HG03342 (cell line): ENCODE measurements around the gene ZCCHC14.
A peak's percentile ranks its signal among the peaks of the same experiment; 100 is the strongest.

Source experiments
- ATAC-seq: cut with Tn5 transposase; IDR thresholded peaks from one replicate; pipeline ENCODE4 v1.9.1; 2021; ENCODE audit warnings: mild to moderate bottlenecking, moderate library complexity; ENCODE audit not compliant: unreplicated experiment

ZCCHC14 gene

DNA sequence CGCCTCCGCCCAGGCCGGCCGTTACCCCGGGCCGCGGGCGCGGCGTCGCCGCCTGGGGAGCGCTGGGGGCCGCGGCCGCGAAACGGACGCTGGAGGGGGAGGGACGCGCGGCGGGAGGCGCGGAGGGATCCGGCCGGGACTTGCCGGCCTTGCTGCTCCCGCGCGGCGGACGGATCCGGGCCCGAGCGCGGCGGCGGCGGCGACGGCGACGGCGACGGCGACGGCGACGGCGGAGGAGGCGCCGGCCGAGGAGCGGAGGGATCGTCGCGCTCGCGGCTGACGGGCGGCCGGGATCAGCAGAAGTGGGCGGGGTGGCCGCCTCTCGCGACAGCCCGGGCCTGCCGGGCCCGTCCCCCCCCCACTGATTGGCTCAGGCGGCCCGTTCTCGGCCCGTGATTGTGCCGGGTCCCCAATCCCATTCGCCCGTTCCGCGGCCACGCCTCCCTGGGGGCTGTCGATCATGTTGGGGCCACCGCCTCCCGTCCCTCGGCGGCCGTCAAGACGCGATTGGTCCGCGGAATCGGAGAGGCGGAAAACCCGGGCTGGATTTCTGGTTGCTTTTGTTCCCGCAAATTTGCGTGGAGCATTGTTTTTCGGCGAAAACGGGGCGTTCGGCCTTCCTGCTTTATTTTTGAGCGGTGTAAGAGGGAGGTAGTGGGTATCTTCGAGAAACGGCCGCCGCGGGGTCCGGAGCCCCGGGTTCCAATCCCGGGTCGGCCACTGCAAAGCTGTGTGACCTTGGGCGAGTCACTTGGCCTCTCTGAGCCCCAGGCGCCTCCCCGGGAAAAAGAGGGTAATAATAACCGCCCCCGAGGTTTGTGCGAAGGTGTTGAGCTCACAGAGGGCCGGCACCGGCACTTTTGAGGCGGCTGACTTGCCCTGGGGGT, at the start of gene ZCCHC14:
Gene ZCCHC14, minus strand, starts transcription at position 304 of the 887 bp plus-strand sequence. CDS start 786 bp downstream, outside the sequence.
- peak; percentile 76 for ATAC-seq

DNA sequence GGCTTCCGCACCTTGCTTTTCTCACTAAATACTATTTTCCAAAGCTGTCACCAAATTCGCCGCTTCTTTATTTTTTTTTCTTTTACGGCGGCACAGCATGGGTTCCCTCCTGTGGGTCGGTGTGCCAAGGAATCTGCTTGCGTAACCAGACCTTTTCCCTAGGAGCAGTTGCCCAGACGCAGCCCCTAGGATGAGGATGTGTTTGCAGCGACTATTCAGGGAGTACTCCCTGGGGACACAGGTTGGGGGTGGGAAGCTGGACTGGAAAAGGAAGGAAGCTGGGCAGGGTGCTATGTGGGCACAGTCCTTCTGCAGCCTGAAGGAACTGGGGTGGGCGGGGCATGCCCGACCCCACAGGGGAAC, 49.0 kb upstream of the ZCCHC14 start:
- no peak for ATAC-seq

DNA sequence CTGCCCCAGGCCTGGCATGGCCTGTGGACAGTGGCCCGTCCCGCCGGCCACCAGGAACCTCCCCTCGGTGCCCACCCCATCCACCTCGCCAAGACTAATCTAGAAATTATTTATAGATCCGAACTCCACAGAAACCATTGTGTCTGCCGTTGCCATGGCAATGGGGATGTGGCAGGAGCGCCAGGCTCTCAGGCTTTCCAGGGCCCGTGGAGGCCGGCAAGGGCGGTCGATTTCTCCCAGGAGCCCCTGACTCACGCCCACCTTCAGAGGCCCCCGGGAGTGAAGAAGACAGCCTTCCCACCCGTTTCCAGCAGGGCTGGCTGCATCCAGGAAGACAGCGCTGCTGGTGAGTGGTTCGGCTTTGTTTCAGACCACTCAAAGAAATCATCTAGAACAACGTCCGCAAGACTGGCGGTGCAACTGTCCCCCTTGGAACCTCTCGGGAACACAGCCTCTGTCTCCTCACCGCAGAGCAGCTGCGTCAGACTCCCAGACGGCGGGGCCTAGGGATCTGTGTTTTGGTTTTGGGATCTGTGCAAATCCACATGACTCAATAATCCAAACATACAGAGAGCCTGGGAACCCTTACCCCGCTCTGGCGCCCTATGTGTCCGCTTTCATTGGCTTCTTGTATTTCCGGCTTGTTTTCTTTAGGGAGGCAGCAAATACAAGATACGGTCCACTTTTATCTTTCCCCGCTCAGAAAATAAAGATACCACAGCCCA, 48.5 kb upstream of the ZCCHC14 start:
- ATAC-seq, result no peak

DNA sequence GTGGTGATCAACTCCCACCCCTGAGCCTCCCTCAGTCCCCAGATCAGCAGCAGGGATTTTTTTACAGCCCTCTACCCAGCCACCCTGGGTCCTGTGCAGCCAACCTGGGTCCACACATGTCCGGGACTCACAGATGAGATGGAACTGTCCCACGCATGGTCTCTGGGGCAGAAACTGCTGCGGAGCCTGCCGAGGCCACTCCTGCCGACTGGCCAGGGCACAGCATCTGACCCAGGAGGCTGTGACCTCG, 48.0 kb upstream of the ZCCHC14 start:
- no peak for ATAC-seq

DNA sequence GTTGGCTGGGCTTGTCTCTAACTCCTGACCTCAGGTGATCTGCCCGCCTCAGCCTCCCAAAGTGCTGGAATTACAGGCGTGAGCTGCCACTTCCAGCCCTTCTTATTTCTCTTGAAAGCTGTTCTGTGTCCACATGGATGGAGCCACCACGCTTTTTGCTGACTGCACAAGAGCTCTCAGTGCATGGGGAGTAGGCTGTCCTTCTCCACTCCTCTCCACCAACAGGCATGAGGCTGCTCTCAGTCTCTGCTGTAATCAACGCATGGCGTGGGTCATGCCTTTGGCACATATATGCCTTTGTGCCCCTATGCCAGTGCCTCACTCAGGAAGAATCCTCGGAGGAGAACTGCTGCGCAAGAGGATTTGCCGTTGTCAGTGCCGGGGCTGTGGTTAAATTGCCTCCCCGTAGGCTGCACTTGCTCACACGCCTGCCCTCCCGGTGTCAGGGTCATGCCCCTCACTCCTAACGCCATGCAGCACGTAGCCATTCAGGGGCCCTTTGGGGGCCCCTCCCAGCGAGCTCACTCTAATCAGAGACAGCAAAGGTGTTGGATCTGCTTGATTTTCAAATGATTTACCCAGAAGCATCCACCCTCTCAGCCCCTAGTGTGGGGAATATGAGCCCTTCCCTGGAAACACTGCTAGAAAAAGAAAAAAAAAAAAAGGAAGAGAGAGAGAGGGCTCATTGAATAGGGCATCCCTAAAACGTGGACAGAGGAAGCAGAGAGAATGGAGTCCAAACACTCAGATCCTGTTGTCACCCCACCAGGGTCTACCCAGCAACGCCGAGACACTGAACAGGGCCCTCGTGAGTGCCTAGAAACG, 47.5 kb upstream of the ZCCHC14 start:
- ATAC-seq, result no peak

DNA sequence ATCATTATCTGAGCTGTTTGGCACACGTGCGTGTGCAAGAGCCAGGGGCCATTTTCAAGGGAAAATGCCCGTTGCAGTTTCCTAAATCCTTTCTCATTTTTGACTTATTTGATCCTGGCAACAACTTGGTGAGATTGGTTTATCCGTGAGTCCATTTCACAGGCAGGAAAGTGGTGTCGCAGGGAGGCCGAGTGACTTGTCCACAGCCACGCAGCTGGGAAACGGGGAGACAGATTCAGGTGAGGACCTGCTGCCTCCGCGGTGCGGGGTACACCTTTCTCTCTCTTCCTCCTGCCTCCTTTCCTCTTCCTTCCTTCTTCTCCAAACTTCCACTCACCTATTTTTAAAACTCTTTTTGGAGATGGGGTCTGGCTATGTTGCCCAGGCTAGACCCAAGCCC, 46.3 kb upstream of the ZCCHC14 start:
- ATAC-seq, result no peak

DNA sequence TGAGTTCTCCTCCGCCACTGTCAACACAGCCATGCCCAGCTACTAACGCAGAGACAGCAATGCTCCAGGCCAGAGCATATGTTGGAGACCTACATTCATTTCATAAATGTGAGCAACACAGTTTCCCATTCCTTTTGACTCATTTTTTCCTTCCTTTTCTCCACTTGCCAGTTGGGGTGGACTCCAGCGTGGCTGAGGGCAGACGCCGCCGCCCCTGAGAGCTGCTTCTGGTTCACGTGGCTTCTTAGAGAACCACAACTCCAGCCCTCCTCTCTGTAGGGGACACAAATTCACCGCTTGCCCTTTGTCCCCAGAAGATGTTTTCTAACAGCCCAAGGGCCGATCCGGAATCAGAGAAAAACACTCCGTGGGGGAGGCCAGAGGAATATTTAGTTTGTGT, 45.8 kb upstream of the ZCCHC14 start:
- ATAC-seq, result no peak

DNA sequence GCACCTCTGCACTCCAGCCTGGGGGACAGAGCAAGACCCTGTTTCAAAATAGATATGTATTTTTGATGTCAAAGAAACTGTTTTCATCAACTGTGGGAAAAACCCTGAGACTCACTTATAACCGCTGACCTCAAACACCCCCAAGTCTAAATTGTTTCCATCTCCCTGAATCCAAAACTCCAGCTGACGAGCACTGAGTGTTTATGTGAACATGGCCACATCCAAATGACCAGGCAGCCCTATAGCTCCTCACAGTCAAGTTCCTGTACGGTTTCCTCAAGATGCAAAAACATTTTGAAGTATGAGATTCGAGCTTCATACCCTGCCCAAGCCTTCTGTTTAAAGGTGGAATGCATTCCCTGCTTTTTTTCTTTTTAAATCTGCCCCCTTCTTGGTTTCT, 45.3 kb upstream of the ZCCHC14 start:
- ATAC-seq, result no peak

DNA sequence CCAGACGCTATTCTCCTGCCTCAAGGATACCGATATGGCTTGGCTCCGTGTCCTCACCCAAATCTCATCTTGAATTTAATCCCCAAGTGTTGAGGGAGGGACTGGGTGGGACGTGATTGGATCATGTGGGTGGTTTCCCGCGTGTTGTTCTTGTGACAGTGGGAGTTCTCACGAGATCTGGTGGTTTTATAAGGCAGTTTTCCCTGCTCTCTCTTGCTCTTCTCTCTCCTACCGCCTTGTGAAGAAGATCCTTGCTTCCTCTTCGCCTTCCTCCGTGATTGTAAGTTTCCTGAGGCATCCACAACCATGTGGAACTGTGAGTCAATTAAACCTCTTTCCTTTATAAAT, 43.9 kb upstream of the ZCCHC14 start:
- ATAC-seq, result no peak

DNA sequence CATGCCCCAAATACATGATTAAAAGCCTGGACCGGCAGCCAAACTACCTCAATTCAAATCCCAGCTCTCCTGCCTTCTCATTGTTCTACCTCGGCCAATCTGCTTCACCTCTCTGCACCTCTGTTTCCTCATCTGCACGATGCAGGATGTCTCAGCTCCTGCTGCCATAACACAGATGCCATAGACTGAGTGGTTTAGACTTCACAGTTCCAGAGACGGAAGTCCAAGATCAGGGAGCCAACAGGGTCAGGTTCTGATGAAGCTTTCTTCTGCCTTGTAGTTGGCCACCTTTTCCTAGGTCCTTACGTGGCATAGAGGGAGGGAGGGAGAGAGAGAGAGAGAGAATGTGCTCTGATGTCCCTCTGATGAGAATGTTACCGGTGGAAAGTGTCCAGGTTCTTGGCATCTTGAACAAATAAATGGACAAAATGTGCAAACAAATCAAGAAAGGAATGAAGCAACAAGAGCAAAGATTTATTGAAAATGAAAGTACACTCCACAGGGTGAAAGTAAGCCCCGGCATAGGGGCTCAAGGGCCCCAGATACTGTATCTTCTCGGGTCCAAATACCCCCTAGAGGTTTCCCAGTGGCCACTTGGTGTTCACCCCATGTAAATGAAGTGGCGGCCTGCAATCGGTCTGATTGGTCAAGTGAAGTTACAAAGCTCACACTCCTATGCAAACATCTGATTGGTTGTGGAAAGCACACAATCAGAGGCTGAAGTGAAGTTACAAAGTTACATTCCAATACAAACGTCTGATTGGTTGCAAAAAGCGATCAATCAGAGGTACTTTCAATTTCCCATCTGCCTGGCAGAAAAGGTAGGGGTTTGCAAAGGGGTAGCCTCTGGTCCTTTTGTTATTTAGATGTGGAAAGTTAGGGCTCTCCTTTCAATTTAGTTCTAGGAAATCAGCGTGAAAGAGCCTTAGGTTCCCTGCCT, 43.3 kb upstream of the ZCCHC14 start:
- ATAC-seq, result no peak

DNA sequence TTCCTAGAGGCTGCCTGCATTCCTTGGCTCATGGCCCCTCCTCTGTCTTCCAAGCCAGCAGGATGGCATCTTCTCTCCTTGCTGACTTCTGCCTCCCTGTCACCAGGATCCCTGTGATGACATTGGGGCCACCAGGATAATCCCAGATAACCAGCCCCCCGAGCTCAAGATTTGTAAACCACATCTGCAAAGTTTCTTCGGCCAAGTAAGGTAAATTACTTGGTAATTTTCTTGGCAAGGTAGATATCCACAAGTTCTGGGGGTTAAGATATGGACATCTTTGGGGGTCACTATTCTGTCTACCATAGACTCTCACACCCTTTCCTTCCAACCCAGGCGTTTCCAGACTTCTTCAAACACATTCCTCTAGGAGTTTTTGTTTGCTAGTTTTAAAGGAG, 42.6 kb upstream of the ZCCHC14 start:
- ATAC-seq, result no peak

DNA sequence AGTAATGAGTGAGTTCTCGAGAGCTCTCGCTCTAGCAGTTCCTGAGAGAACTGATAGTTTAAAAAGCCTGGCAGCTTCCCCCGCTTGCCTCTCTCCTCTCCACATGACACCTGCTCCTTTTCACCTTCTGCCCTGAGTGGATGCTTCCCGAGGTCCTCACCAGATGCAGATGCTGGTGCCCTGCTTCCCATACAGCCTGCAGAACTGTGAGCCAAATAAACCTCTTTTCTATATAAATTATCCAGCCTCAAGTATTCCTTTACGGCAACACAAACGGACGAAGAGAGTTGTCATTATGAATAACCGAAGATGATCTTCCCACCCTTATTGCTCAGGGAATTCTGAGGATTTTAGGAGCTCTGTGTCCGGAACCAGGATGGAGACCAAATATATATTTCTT, 41.9 kb upstream of the ZCCHC14 start:
- no peak for ATAC-seq

DNA sequence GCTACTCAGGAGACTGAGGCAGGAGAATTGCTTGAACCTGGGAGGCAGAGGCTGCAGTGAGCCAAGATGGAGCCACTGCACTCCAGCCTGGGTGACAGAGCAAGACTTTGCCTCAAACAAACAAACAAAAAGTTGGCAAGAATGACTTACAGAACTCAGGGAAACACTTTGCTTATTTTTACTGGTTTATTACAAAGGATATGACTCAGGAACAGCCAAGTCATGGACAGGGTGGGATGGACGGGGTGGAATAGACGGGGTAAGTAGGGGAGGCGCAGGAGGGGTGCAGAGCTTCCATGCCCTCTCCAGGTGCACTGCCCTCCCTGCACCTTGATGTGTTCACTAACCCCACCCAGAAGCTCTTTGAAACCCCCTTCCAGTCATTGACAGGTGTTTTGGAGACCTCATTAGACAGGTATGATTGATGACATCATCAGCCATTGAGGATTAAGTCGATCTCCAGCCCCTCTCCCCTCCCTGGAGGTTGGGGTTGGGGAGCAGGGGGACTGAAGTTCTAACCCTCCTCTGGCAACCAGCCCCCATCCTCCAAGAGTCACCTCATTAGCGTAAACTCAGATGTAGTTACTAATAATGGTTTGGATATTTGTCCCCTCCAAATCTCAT, 41.3 kb upstream of the ZCCHC14 start:
- ATAC-seq, result no peak

DNA sequence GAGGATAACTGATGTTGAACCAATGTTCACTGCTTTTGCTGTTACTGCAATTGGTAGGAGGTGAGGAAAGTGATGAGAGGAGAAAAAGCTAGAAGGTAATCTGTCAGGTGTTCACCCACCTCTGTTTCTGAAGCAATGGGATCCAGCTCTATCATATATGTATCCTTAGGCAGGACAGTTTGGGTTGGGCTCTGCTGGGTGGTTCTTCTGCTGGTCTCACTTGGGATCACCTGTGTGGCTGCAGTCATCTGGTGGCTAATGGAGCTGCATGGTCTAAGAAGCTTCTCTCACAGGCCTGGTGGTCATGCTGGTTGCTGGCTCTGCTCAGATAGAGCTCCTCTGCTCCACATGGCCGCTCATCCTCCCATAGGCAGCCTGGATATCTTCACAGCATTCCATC, 40.2 kb upstream of the ZCCHC14 start:
- no peak for ATAC-seq

DNA sequence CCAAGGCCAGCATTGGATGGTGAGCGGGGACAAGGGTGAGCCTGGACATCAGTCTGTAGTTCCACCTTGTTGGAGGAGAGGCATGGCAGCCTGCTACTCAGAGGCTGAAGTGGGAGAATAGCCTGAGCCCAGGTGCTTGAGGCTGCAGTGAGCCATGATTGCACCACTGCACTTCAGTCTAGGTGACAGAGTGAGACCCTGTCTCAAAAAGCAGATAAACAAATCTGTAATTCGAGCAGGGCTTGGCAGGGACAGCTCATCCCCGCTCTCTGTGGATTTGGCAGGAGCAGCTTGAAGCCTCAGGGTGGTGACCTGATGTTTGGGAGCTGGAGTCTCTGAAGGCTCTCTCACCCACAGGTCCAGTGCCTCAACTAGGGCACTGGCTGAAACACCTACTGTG, 38.6 kb upstream of the ZCCHC14 start:
- ATAC-seq, result no peak

DNA sequence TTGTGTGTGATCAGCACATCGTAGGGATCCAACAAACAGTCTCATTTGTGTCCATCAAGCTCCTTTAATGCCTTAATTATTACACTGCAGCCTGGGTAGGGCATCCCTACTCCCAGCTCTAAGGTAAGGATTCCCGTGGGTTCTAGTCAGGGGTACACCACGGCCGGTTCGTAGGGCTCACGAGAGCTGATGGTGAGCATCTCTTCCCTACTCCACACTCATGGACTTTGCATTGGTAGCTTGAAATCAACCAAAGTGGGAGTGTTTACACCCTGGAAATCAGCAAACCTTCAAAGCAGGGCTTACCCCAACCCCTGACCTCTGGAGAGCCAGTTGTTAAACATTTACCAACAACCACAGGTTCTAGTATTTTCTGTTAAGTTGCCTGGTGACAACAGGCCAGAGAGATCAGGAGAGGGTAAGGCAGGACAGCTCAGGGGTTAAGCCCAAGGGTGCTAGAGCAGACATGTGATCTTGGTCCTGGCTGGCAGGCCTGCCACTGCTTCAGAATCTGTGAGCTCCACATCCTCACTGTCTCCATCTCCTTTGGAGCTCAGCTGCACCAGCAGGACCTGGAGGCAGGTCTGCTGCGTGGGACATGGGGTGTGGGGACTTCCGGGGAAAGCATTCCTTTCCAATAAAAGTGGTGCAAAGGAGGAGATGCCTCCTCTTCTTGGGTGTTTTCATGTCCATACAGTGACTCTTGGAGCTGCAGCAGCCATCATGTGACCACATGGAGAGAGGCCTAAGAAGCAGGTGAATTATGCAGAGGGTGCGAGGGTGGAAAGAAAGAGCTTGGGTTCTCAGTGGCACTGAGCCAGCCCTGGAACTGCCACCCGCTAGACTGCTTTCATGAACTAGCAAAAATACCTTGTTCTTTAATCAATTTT, 36.1 kb upstream of the ZCCHC14 start:
- ATAC-seq, result no peak

DNA sequence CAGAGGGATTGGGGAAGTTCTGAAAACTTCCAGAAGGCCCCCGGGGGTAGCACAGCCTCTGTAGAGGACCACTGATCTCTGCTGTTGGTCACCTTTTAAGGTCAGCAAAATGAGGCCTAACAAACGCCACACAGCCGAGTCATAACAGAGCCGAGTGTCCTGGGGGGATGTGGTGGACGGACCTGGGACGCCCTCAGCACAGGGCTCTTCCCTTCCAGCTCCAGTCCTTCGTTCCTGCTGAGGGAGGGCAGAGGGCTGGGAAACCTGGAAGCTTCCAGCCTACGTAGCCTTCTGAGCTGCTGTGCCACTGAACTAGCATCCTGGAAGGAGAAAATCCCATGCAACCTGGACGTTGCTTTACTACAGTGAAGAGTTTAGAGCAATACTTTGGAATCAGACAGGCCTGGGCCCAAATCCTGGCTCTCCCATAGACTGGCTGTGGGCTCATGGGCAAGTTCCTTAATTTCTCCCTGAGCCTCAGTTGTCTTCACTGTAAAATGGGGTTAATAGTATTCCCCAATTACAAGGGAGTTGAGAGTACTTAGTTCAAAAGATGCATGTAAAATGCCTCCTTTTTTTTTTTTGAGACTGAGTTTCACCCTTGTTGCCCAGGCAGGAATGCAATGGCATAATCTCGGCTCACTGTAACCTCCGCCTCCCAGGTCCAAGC, 34.4 kb upstream of the ZCCHC14 start:
- ATAC-seq, result no peak

DNA sequence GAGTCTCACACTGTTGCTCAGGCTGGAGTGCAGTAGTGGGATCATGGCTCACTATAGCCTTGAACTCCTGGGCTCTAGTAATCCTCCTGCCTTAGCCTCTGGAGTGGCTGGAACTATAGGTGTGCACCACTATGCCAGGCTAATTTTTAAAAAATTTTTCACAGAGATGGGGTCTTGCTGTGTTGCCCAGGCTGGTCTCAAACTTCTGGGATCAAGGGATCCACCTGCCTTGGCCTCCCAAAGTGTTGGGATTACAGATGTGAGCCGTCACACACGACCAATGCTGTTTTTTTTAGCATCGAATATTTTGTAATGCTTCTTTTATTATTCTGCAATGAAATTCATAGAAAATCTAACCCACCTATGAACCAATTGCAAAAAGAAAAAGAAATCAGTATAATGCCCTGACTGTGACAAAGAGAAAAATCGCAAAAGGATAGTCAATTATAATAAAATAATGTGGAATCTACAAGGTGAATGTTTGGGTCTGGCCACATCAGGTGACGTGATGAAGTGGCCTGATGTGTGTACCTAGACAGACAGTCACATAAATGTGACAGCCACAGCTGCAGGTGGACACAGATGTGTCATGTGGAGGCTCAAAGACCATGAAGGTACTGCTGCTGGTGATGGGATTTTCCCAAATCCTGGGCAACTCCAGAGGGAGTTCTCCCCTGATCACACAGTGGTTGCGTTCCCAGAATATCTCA, 33.6 kb upstream of the ZCCHC14 start:
- no peak for ATAC-seq
